GM18507 (cell line): ENCODE measurements around the gene HYAL2.
A peak's percentile ranks its signal among the peaks of the same experiment; 100 is the strongest.

Source experiments
- DNase-seq: peaks from one replicate; pipeline ENCODE4 v3.0.0; 2011; ENCODE audit warnings: low read depth; ENCODE audit not compliant: insufficient read length; ENCODE audit errors: extremely low spot score
- FAIRE-seq: peaks from 2 replicates; lab custom pipeline; 2011; peaks lifted over from hg19 to GRCh38; lab: Jason Lieb, UNC

The HYAL2 gene

DNA sequence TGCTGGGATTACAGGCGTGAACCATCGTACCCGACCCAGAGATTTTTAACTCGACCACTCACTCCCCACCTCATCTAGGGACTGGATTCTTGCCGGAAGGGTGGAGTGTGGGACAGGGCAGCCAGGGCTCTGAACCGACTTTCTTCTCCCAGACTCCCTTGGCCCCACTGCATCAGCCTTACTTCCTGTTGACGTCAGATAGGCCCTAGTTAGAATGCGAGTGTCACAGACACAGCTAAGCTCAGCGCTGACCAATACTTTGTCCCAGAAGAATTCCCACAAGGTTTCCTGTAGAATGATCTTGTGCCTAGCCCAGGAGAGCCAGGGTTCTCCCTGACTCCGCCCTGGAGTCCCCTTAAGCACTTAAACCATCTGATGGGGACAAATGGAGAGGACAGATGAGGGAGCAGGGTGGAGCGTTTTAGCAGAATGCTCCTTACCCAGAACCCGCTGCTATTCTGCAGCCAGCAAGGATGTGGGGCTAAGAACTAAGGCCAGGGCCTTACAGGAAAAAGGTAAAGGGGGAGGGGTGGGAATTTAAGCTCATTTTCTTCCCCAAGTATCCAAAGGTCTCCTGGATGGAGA, 11.3 kb upstream of the HYAL2 start:
- no peak for DNase-seq
- no peak for FAIRE-seq

DNA sequence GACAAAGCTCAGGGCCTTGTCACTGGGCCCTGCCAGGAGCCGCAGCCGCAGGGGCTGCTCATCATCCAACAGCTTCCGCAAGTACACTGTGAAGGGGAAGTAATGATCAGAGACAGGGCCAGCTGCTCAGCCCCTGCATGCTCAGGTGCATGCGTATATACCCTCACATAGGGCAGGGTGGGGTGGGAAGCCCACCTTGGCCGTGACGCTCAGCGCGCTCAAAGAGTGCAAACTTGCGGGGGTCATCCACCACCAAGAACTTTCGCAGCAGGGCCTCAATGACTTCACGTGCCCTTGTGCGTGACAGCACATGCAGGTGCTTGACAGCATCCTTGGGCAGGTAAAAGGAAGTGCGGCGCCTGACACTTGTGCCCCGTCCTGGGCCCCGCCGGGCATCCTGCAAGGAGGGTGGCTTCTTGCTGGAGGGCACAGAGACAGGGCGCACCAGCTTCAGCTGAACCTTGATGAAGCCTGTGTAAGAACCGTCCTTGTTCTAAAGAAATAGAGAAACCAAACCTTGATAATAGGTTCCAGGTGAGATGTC, 8.9 kb upstream of the HYAL2 start:
- FAIRE-seq: no peak

DNA sequence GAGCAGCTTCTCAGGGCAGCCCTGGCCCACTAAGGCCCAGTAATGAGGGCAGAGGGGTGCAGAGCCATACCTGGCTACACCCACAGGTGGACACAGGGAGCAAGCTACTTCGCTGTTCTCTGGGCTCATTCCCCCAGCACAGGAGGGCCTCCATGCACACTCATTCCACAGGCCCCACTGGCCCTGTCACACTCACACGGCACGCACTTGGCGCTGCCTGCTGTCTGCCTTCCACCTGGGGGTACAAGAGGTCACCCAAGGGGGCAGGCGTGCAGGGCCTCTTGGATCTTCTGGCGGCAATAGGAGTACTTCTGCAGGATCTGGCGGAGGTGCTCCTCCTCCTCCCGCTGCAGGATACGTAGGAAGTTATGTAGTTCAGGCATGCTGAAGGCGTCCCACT, 7.8 kb upstream of the HYAL2 start:
- no peak for FAIRE-seq

More for the DNA sequence above, 8.9 kb upstream of the HYAL2 start:
- no peak for DNase-seq

DNA sequence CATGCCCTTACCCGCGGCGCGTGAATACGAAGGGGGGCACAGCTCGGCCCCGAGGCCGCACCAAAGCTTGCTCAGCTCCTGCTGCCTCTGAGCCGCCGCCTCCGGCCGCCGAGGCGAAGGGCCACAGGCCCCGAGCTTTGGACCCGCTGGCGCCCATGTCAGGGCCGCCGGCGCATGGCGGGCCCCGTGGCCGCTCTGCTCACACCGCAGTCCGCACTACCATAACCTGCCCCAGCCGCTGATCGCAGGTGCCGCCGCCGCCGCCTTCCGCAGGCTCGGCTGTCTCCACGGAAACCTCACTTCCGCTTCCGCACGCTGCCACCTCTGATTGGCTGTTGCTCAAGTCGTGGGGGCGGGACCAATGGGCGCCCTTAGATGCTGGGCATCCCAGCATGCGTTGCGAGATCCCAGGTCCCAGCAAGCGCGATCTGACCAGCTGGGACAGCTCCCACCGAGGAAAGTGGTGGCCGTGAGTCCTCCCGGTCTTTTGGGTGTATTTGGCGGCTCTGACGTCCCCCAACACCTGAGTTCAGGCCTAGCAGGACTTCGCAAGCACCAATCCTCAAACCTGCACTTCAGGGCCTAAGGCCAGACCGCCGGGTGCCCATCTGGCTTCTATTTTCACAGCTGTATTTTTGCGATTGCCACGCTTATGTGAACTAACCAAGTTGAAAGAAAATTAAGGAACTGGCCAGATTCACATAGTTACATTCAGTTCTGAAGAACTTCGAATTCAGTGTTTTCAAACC, 5.6 kb upstream of the HYAL2 start, which contains the start of gene TUSC2:
Gene TUSC2, minus strand, starts transcription at position 281 of the 749 bp plus-strand sequence. Its CDS starts 124 bp downstream, at position 157.
- FAIRE-seq (peak; percentile 97), DNase-seq (peak; percentile 92)

More for the DNA sequence above, 7.8 kb upstream of the HYAL2 start:
- DNase-seq: no peak

DNA sequence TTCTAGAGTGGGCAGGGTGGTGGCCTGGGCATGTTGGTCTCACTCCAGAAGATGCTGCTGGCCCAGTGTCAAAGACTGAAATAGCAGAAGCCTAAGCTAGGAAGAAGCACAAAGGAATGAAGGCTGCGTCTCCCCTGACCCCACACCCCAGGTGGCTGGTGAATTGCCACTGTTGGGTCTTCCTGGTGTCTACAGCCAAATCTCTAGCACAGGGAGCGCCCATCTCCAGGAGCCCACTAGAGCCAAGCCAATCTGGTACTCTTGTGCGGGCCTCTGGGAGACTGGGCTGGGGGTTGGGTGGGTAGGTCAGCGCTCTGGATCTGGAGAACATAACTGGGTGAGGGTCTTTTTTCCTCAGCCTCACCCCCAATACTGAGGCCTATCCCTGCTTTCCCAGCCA, 4.6 kb upstream of the HYAL2 start:
- no peak for DNase-seq
- FAIRE-seq: no peak

DNA sequence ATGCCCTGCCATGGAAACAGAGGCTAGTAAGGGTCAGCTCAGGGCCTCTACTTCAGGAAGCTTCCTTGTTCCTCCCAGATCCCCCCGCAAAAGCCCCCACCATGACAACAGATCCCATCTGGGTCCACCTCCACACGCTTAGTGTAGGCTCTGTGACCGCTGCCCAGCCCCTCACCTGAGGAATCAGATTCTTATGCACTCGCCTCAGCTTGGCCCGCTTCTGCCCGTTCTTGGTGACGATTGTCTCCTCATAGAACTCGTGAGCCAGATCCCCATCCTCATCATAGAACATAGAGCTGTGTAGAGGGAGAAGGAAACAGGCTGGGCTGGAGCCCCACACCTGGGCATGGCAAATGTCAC, 3.6 kb upstream of the HYAL2 start:
- no peak for FAIRE-seq
- no peak for DNase-seq

DNA sequence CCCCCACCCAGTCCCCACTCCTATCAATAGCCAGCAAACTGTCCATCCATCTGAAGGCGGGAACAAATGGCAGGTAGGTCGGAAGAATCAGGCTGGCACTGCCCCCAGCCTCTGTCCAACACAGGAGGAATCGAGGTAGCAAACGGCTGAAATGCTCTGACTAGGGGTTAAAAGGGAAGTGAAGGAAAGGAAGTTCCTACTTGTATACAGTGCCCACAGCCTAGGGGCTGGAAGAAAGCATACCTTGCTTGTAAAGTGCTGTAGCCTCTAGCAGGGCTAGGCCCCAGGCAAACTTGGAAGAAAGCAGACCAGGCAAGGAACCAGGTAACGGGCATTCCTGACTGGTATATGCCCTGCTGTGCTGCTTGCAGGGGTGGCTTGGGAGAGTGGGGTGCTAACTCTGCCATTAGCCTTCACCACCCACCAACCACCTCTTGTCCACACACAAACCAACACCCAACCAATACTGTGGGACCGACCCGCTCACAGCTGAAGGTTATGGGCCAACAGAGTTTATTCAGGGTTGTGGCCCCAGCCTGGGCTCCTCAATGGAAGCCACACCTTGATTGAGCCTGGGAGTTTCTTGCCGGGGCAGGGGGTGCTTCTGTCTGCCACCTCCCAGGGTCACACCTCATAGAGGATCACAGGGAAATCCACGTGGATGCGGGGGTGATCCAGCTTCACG, 3.1 kb upstream of the HYAL2 start:
- DNase-seq (no peak), FAIRE-seq (no peak)

DNA sequence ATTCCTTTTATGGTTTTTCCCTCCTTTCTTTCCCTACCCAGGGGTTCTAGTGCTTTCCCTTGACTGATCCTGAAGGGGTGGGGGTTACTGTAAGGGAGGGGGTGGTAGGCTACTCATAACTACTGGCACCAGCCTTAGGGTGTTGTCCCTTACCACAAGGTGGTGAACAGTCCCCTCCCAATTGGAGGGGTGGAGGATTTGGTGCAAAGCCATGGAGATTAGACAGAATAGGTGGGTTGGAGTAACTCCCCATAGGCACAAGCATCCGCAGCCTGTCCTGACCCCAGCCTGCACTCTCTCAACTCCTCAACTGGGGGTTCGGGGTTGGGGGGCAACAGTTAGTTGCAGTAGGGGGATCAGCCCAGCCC, 2.6 kb upstream of the HYAL2 start:
- FAIRE-seq (no peak), DNase-seq (no peak)

DNA sequence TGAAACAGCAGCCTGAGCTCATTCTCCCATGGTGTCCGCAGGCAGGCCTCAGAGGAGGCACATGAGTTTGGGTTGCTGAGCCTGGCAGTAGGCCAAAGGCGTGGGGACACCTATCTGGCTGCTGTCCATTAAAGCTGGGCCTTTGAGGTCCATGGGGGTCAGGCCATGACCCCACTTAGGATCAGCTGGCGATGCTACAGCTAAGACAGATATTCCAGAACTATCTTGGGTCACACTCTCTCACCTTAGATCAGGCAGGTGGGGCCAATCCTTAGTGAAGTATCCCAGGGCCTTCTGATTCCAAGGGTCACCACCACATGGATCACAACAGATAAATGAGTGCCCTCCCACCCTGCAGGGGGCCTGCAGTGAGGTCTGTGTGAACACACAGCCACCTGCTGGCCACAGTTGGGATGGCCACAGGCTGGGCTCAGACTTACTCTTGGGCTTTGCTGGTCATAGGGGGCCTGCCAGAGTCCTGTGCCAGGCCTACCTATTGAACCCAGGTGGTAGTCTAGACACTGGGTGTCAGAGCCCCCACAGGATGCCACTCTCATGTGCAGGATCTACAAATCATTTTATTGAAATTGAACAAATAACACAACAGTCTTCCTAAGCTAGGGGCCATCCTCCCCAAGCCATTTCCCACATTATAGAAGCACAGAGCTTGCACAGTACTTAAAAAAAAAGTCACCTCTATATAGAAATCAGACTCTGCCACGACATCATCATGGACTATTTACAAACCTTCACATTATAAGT, 2.0 kb upstream of the HYAL2 start:
- FAIRE-seq (peak; percentile 76), DNase-seq (no peak)

DNA sequence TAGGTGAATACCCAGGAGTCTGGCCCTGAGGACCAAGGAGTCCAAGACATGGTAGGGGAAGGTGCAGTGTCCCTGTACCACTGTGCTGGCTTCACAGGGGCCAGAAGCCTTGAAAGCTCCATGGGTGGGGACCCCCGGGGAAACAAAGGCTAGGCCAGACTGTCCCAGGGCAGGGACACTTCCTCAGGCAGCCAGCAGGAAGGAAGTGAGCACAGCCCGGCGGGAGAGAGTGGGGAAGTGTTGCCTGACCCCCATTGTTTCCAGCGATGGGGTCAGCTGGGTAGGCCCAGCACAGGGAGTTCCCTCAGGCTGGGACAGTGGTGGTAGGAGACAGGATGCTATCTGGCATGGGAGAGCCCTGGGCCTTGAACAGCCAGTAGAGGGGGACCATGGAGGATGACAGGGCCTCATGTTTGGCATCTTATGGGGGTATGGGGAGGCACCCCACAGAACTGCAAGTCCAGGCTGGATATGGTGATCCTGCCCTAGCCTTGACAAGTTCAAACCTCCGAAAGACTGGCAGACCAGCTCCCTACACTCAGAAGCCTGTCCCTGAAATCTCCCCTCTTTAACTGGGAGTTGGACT, 1.2 kb upstream of the HYAL2 start:
- no peak for FAIRE-seq
- DNase-seq: no peak

DNA sequence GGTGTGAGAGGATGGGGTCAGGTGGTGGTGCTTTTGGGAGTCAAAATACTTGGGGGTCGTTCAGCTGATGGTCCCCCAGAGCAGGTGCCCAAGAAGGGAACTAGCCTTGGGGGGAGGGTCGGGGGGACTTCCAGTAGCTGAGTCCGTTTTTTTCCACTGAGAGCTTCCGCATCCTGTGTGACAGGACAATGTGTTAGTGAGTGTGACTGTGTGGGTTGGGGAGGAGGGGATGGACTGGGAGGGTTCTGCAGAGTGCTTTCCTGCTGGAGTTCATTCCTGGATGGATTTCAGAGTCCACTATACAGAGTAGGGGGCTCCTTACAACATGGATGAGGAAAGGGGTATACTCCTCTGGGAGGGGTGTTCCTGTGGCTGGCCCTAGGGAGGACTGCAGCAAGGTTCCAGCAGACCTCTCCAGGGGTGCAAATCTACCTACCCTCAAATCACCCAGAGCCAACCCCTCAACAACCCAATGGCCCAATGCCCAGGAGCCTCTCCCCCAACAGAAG, 601 bp upstream of the HYAL2 start:
- DNase-seq: no peak
- FAIRE-seq: no peak

DNA sequence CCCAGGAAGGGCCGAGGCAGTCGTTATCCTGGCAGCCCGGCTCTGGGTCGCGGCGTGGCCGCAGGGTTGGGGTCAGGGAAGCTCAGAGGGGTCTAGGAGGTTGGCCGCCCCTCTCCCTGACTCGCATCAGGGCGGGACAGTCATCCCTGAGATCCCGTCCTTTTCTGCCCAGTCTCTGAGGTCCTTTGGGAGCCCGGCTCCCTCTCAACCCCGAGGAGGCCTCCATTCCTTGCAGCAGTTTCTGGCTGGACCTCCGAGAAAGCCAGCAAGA, 495 bp downstream of the HYAL2 start:
- no peak for DNase-seq
- FAIRE-seq: no peak

DNA sequence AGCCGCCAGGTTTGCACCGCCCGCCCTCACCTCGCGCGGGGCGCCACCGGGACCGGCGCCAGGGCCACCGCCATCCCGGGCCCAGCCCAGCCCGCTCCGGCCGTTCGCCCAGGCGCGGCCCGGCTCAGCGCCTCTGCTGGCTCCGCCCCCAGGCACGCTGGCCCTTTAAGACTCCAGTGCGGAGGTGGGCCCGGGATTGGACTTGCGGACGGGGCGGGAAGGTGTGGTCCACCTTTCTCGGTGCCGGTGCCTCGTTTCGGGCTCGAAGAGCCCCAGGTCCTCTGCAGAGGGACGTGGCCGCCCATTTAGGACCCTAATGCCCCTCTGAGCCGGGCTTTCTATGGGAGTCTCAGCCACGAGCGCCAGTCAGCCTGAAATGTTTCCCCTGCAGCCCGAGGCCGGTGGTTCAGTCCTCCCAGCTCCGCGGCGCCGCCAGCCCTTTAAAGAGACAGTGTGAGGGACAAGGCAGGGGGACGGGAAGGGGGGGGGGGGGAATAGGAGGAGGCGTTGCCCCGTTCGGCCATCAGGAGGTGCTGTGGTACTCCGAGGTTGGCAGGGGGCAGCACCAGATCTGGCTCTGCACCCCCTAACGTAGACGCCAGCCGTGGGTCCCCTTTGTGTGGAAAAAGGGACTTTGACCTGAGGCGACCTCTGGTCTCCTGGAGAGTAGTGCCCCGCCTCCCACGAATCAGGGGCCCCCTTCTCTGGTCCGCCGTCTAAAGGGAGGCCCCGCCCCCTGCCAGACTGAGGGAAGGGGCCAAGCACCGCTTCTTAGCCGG, 1.0 kb downstream of the HYAL2 start:
- peak; percentile 77 for FAIRE-seq
- no peak for DNase-seq

DNA sequence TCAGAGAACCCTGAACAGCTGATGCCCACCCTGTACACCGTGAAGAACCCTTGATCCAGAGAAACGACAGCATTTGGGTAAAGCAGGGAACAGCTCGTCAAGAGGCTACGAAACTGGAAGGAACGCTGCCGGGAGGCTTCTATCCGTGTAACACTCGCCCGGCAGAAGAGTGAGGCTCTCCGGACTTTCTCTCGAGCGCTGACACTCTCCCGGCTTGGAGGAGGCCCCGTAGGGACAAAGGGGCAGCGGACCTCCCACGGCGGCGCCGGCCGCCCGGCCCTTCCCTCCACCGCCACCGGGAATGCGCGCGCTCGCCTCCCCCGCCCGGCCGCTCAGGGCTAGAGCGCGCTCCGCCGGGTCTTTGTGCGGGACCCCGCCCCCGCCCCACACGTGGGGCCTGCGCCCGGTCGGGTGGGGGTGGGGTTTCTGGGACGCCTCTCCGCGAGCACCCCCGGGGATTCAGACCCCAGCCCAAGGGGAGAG, 1.7 kb downstream of the HYAL2 start:
- FAIRE-seq: peak; percentile 61
- no peak for DNase-seq

DNA sequence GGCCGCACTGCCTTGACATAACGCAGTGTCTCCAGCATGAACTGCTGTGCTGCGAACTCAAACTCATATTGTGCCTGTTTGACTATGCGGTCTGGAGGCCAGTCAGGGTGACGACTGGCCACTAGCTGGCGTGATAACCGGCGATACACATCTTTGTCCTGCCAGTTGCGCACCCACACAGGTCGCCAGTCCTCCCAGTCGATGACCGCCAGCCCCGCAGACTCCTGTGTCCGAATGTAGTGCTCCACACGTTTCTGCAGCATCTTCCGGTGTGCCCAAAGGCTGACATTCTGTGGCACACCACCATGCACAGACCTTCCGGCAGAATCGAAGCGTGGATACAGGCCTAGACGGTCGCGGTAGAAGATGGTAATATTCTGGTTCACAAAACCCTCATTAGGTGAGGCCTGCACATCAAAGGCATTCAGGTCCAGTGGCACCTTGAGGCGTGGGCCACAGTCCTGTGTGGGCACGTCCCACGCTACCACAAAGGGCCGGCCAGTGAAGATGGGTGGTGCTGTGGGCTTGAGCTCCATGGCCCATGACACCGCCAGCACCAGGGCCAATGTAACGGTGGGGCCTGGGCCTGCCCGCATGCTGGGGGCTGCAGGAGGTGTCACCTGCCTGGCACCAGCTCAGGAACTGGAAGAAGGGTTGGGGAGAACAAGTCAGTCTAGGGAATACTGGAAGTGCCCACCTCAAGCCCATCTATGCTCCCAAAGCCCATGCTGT, 2.5 kb downstream of the HYAL2 start:
- FAIRE-seq (no peak), DNase-seq (no peak)

DNA sequence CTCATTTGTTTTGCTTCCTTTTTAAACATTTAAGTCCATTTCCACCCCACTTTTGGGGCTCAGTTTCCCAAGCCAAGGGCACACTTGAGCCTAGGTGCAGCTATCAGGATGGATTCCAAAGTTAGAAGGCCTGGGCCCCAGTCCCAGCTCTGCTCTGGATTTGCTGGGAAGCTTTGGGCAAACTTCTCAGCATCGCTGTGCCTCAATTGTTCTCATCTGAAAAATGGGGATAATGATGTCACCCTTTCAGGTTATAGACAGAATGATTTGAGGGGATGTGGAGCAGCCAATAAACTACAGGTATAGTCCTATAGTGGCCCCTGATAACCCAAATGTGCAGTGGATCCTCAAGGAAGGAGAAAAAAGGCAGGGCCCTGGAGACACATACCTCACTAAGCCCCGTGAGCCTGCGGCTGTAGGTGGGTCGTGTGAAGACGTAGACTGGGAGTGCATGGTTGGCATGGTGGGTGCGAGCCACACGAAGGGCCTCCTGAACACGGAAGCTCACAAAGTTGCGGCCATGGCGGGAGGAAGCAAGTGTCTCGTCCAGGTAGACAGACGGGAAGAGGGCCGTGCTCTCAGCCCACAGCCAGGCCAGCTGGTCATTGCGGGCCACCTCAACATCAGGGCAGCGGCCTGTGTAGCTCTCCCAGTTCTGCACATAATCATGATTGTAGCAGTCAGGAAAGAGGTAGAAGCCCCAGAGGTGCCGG, 3.2 kb downstream of the HYAL2 start:
- DNase-seq: no peak
- no peak for FAIRE-seq

DNA sequence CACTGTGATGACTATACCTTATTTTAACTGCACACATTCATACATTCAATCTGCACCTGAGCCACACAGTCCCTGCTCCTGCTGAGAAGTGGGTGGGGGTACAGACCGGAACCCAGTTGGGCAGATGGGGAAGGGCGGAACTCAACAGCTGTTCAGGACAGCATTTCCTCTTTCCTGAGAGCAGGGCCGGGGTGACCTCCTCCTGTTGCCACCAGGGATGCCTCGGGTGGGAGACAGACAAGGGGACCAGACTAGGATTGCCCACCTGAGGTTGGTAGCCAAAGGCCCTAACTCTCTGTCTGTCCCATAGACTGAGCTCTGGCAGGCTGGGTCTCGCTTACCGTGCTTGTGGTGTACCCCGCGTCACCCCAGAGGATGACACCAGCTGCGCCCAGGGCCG, 3.9 kb downstream of the HYAL2 start:
- DNase-seq (no peak), FAIRE-seq (no peak)

DNA sequence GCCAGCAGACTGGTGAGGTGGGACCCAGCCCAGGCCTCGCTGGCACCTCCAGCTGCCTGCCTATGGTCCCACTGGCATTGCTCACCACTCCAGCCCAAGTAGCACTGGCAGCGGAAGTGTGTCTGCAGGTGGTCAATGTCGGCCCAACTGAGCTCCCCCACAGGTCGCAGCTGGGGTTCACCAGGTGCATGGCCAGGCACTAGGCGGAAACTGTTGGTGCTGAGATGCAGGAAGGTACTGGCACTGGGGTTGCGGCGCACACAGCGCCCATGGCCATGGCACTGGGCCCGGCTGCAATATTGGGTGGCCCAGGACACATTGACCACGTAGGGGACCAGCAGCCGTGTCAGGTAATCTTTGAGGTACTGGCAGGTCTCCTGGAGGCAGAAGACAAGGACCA, 4.4 kb downstream of the HYAL2 start:
- DNase-seq: no peak
- FAIRE-seq: no peak
